BLaER1 treated with 17β-estradiol and CSF1 and Interleukin-3, amounts not matched to agents 10 nM and 100 nM (cell line): Measurements from ENCODE around the gene NACC2.

Experiments used
- H3K27ac ChIP-seq, 11 experiments: shearing (Covaris generic); formaldehyde crosslinking; 2 replicates each; pipeline ENCODE4 v1.8.1; 2022
- H3K27me3 ChIP-seq, 11 experiments: shearing (Covaris generic); formaldehyde crosslinking; 2 replicates each; pipeline ENCODE4 v1.8.1; 2022
- H3K36me3 ChIP-seq, 11 experiments: shearing (Covaris generic); formaldehyde crosslinking; 2 replicates each; pipeline ENCODE4 v1.8.1; 2022
- H3K4me1 ChIP-seq, 10 experiments: shearing (Covaris generic); formaldehyde crosslinking; 2 replicates each; pipeline ENCODE4 v1.8.1; 2022
- H3K4me2 ChIP-seq, 11 experiments: shearing (Covaris generic); formaldehyde crosslinking; 2 replicates each; pipeline ENCODE4 v1.8.1; 2022
- H3K4me3 ChIP-seq, 10 experiments: shearing (Covaris generic); formaldehyde crosslinking; 2 replicates each; pipeline ENCODE4 v1.8.1; 2022
- H3K9ac ChIP-seq, 11 experiments: shearing (Covaris generic); formaldehyde crosslinking; 2 replicates each; pipeline ENCODE4 v1.8.1; 2022
- H3K9me3 ChIP-seq, 11 experiments: shearing (Covaris generic); formaldehyde crosslinking; replicated peaks in 1 of 11; 2 replicates each; pipeline ENCODE4 v1.8.1; 2022
- H4K20me1 ChIP-seq, 11 experiments: shearing (Covaris generic); formaldehyde crosslinking; 2 replicates each; pipeline ENCODE4 v1.8.1; 2022
- Cebpa-rat ChIP-seq, 11 experiments: shearing (Covaris generic); IDR thresholded peaks; 2 replicates each; pipeline ENCODE4 v1.8.1; 2022

Gene NACC2

GRCh38 chr9:136132512-136133050 is 37.5 kb upstream of the NACC2 start:
- H3K9ac ChIP-seq: peak overlapping the region in 2 of 11 experiments; percentile 27 to 33; a peak in 1 of 22 replicates
- peaks cover 3 to 27% (median 17%) of the 10 kb centered on the region in 10 experiments; a peak in 18 of 20 replicates for H3K4me1 ChIP-seq
- H3K4me3 ChIP-seq: peak overlapping the region in 6 of 10 experiments; percentile 26 to 60 (median 44); a peak in 11 of 20 replicates
- H4K20me1 ChIP-seq: peaks cover 0 to 46% (median 0%) of the 10 kb centered on the region in 11 experiments; a peak in 8 of 22 replicates
- TF ChIP-seq Cebpa-rat (IDR thresholded peaks at IDR 0.05): no peak
- H3K4me2 ChIP-seq: peak overlapping the region; percentile 58 to 90 (median 74); a peak in 21 of 22 replicates
- H3K36me3 ChIP-seq: no peaks in the 10 kb centered on the region
- H3K9me3 ChIP-seq: no peaks in the 10 kb centered on the region
- H3K27ac ChIP-seq: no peak overlapping the region
- H3K27me3 ChIP-seq: peaks cover 33 to 60% (median 47%) of the 10 kb centered on the region in 11 experiments

GRCh38 chr9:136131629-136132511 is 36.8 kb upstream of the NACC2 start:
- H3K27ac ChIP-seq: no peak overlapping the region
- H3K4me2 ChIP-seq: peak overlapping the region; percentile 58 to 90 (median 74); a peak in 14 of 22 replicates
- TF ChIP-seq Cebpa-rat (IDR thresholded peaks at IDR 0.05): no peak
- peaks cover 0 to 39% (median 0%) of the 10 kb centered on the region in 11 experiments; a peak in 5 of 22 replicates for H4K20me1 ChIP-seq
- H3K27me3 ChIP-seq: peaks cover 33 to 60% (median 47%) of the 10 kb centered on the region in 11 experiments
- H3K4me3 ChIP-seq: 0 out of 20 replicates have a peak overlapping the region, but pooled peaks of 1 of the 10 experiments have one; percentile 40
- no peak overlapping the region for H3K9ac ChIP-seq
- no peaks in the 10 kb centered on the region for H3K9me3 ChIP-seq
- no peaks in the 10 kb centered on the region for H3K36me3 ChIP-seq
- peaks cover 3 to 23% (median 16%) of the 10 kb centered on the region in 10 experiments; a peak in 18 of 20 replicates for H3K4me1 ChIP-seq

- no peak overlapping the region for H3K27ac ChIP-seq
- no peak for TF ChIP-seq Cebpa-rat (IDR thresholded peaks at IDR 0.05)
Observed at GRCh38 chr9:136129176-136129575, 34.1 kb upstream of the NACC2 start.

GRCh38 chr9:136128436-136128835 is 33.3 kb upstream of the NACC2 start:
- no peaks in the 10 kb centered on the region for H3K36me3 ChIP-seq
- peaks cover 0 to 13% (median 9%) of the 10 kb centered on the region in 10 experiments; a peak in 17 of 20 replicates for H3K4me1 ChIP-seq
- peaks cover 0 to 11% (median 0%) of the 10 kb centered on the region in 11 experiments; a peak in 4 of 22 replicates for H3K9me3 ChIP-seq
- H3K4me2 ChIP-seq: no peak overlapping the region
- no peak overlapping the region for H3K9ac ChIP-seq
- no peak for TF ChIP-seq Cebpa-rat (IDR thresholded peaks at IDR 0.05)
- no peak overlapping the region for H3K27ac ChIP-seq
- peaks cover 18 to 35% (median 24%) of the 10 kb centered on the region in 11 experiments for H3K27me3 ChIP-seq
- peaks cover 0 to 13% (median 0%) of the 10 kb centered on the region in 11 experiments; a peak in 3 of 22 replicates for H4K20me1 ChIP-seq
- no peak overlapping the region for H3K4me3 ChIP-seq

More at GRCh38 chr9:136129176-136129575, 34.1 kb upstream of the NACC2 start:
- Histone ChIP-seq H3K4me1 (peaks cover 3 to 21% (median 15%) of the 10 kb centered on the region in 10 experiments; a peak in 18 of 20 replicates), H3K9ac (no peak overlapping the region), H3K4me3 (no peak overlapping the region), H3K36me3 (no peaks in the 10 kb centered on the region), H3K9me3 (peaks cover 0 to 11% (median 0%) of the 10 kb centered on the region in 11 experiments; a peak in 4 of 22 replicates), H3K4me2 (no peak overlapping the region), H3K27me3 (peaks cover 26 to 43% (median 31%) of the 10 kb centered on the region in 11 experiments), H4K20me1 (peaks cover 0 to 17% (median 0%) of the 10 kb centered on the region in 11 experiments; a peak in 4 of 22 replicates)

GRCh38 chr9:136127313-136127712 is 32.2 kb upstream of the NACC2 start:
- Histone ChIP-seq H3K9me3 (peaks cover 0 to 11% (median 0%) of the 10 kb centered on the region in 11 experiments; a peak in 4 of 22 replicates), H3K4me1 (peaks cover 0 to 15% (median 9%) of the 10 kb centered on the region in 10 experiments; a peak in 11 of 20 replicates), H3K4me2 (no peak overlapping the region), H3K27ac (no peak overlapping the region), H3K4me3 (no peak overlapping the region), H3K27me3 (peaks cover 10 to 26% (median 15%) of the 10 kb centered on the region in 11 experiments), H3K9ac (no peak overlapping the region), H4K20me1 (peaks cover 0 to 9% (median 0%) of the 10 kb centered on the region in 11 experiments; a peak in 3 of 22 replicates), H3K36me3 (no peaks in the 10 kb centered on the region)
- TF ChIP-seq Cebpa-rat (IDR thresholded peaks at IDR 0.05): no peak

- H3K4me2 ChIP-seq: no peak overlapping the region
- H3K27ac ChIP-seq: no peak overlapping the region
- H3K9ac ChIP-seq: no peak overlapping the region
- H3K36me3 ChIP-seq: no peaks in the 10 kb centered on the region
- peaks cover 10 to 28% (median 19%) of the 10 kb centered on the region in 10 experiments for H3K4me1 ChIP-seq
- no peak overlapping the region for H3K4me3 ChIP-seq
- H3K27me3 ChIP-seq: peaks cover 0 to 8% (median 4%) of the 10 kb centered on the region in 11 experiments; a peak in 8 of 22 replicates
- H4K20me1 ChIP-seq: 0 out of 22 replicates have a peak, but pooled peaks cover 0 to 4% (median 0%) of the 10 kb centered on the region in 11 experiments
- no peak for TF ChIP-seq Cebpa-rat (IDR thresholded peaks at IDR 0.05)
- H3K9me3 ChIP-seq: peaks cover 0 to 11% (median 0%) of the 10 kb centered on the region in 11 experiments; a peak in 4 of 22 replicates
Observed at GRCh38 chr9:136124976-136125692, 30.0 kb upstream of the NACC2 start.

GRCh38 chr9:136122425-136123383 is 27.6 kb upstream of the NACC2 start:
- H3K4me1 ChIP-seq: peaks cover 19 to 37% (median 29%) of the 10 kb centered on the region in 10 experiments
- no peaks in the 10 kb centered on the region for H3K36me3 ChIP-seq
- H3K27me3 ChIP-seq: peaks cover 0 to 7% (median 0%) of the 10 kb centered on the region in 11 experiments; a peak in 1 of 22 replicates
- 0 out of 22 replicates have a peak, but pooled peaks cover 0 to 4% (median 0%) of the 10 kb centered on the region in 11 experiments for H4K20me1 ChIP-seq
- H3K4me3 ChIP-seq: no peak overlapping the region
- no peak overlapping the region for H3K27ac ChIP-seq
- peaks cover 0 to 11% (median 0%) of the 10 kb centered on the region in 11 experiments; a peak in 4 of 22 replicates for H3K9me3 ChIP-seq
- TF ChIP-seq Cebpa-rat (IDR thresholded peaks at IDR 0.05): no peak
- H3K4me2 ChIP-seq: peak overlapping the region in 8 of 11 experiments; percentile 28 to 84 (median 53); a peak in 13 of 22 replicates
- peak overlapping the region in 3 of 11 experiments; percentile 1 to 43 (median 38); a peak in 4 of 22 replicates for H3K9ac ChIP-seq
